Epithelial cell of esophagus (primary cell): Measurements from ENCODE around the gene UST.

Experiments
- DNase-seq: peaks from one replicate; pipeline ENCODE4 v3.0.0; 2010; ENCODE audit warnings: low read depth
- H3K4me3 ChIP-seq: 2 replicates; pipeline ENCODE4 v1.5.1; 2011; ENCODE audit warnings: mild to moderate bottlenecking, low read length, control low read depth
- CTCF ChIP-seq: IDR thresholded peaks from 2 replicates; pipeline ENCODE4 v1.5.1; 2011; ENCODE audit warnings: low read depth, mild to moderate bottlenecking, low read length, control low read depth, inconsistent platforms; ENCODE audit not compliant: insufficient read depth; ENCODE audit errors: missing control alignments

UST gene

GRCh38 chr6:148703900-148704299 lies 42.9 kb upstream of the UST start:
- no peak overlapping the region for H3K4me3 ChIP-seq
- no peak for DNase-seq
- no peak for TF ChIP-seq CTCF

DNA sequence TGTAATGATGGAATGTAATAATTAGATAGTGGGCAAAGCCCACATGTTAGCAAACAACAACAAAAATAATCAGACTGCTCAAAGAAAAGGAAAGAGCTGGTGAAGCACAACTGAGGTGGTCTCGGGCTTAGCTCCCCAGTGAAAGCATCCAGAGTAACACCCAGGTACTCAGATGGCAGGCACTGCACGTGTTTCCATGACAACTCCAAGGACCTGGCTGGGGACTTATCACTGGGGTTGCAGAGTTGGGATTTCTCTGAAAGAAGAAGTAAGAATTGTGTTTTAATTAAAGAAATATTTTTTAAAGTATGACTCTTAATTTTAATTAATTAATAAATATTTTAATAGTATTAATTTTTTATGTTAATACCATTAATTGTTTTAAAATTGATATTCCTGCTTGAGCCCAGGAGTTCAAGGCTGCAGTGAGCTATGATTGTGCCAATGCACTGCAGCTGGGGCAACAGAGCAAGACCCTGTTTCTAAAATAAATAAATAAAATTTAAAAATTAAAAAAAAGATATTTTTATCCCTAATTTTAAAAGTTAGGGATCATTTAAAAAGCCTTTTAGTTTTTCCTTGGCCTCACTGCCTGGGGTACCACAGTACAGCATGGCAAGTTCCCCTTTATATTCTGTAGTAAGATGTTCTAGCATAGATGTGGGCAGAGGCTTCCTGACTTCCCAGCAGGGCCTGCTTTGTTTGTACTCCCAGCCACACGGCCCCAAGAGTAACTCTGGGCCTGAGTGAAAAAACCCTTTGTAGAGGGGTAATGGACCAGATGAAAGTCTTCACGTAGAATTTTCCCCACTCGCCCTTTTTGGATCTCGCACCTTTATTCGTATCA lies 42.2 kb upstream of the UST start:
- no peak overlapping the region for H3K4me3 ChIP-seq
- no peak for DNase-seq
- TF ChIP-seq CTCF = no peak

GRCh38 chr6:148708707-148709106 lies 38.1 kb upstream of the UST start:
- DNase-seq = no peak
- TF ChIP-seq CTCF = no peak
- no peak overlapping the region for H3K4me3 ChIP-seq

DNA sequence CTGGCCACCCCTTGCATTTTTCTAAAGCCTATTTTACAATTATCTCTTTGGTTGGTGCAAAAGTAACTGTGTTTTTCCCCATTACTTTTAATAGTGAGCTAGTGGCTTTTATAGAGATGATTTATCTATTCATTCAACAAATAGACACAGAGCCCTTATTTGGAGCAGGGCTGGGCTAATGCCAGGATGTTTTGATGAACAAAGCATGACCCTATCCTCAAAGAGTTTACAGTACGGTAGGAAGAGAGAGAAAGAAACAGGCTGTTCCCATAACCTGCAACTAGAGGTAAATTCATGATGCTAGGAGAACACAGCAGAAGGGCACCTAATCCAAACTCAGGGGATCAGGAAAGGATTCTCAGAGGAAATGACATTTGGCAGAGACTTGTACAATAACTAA lies 37.3 kb upstream of the UST start:
- DNase-seq = no peak
- H3K4me3 ChIP-seq = no peak overlapping the region
- TF ChIP-seq CTCF = no peak

DNA sequence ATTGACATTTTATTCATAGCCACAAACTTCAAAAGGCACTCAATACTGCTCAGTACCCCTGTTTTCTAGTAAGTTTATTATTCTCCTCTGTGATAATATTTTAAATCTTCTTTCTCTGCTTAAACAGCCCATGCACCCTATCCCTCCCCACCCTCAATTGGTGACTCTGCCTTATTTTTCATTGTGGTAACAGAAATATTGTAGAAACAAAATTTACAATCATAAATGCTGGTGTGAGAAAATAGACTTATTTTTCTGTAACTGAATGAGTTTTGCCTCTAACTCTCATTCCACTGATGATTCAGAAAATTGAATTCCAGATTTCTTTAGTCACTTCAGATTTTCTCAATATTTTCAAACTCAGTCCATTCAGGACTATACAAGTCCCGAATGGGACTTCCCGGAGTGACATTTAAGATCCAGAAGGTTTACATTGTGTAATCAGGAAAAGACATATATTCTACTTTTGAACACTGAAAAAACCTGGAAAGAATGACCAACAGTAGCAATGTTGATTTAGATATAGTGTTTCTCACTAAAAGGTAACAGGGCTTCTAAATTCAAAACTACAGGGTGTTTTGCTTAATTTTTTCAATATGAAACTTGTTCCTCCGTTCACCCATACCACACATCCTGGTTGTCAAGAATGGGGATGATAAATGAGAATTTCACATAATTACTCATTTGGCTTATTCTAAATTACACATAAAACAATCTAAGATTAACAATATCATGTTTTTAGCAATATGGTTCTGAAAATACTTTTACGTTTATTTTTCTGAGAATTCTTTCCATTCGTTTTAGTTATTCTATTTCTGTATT lies 34.8 kb upstream of the UST start:
- TF ChIP-seq CTCF = no peak
- peak; percentile 23 for DNase-seq

GRCh38 chr6:148713033-148713738 lies 33.6 kb upstream of the UST start:
- TF ChIP-seq CTCF = no peak
- no peak overlapping the region for H3K4me3 ChIP-seq
- DNase-seq = no peak

More for the DNA sequence above, 34.8 kb upstream of the UST start:
- no peak overlapping the region for H3K4me3 ChIP-seq
